GM19193 (cell line): Measurements from ENCODE around the gene AIFM2.

ENCODE experiments used
- POLR2A ChIP-seq: IDR thresholded peaks from 4 replicates; pipeline ENCODE4 v1.6.1; 2011; ENCODE audit not compliant: insufficient read depth, insufficient read length; ENCODE audit errors: extremely low read depth

Gene AIFM2

GRCh38 chr10:70158113-70158512 lies 25.5 kb upstream of the AIFM2 start:
- no peak for TF ChIP-seq POLR2A

GRCh38 chr10:70155255-70155838 lies 22.7 kb upstream of the AIFM2 start:
- no peak for TF ChIP-seq POLR2A

- TF ChIP-seq POLR2A: no peak
Measured at GRCh38 chr10:70148516-70148915, 15.9 kb upstream of the AIFM2 start.

- TF ChIP-seq POLR2A: no peak
Measured at GRCh38 chr10:70147259-70147625, 14.6 kb upstream of the AIFM2 start.

- peak; percentile 86 for TF ChIP-seq POLR2A
Measured at GRCh38 chr10:70146489-70147258, 14.0 kb upstream of the AIFM2 start, which contains the start of gene TYSND1. TSS of gene TYSND1 (minus strand) at chr10:70146700. CDS start at chr10:70146586, 114 bp downstream.

- no peak for TF ChIP-seq POLR2A
Measured at GRCh38 chr10:70145666-70146488, 13.3 kb upstream of the AIFM2 start.

- no peak for TF ChIP-seq POLR2A
Measured at GRCh38 chr10:70145166-70145665, 12.6 kb upstream of the AIFM2 start.

- no peak for TF ChIP-seq POLR2A
Measured at GRCh38 chr10:70144372-70145110, 11.9 kb upstream of the AIFM2 start.

- no peak for TF ChIP-seq POLR2A
Measured at GRCh38 chr10:70142555-70142954, 9.9 kb upstream of the AIFM2 start.

GRCh38 chr10:70140297-70140696 lies 7.7 kb upstream of the AIFM2 start:
- no peak for TF ChIP-seq POLR2A

- no peak for TF ChIP-seq POLR2A
Measured at GRCh38 chr10:70139997-70140250, 7.3 kb upstream of the AIFM2 start.

GRCh38 chr10:70139151-70139996 lies 6.7 kb upstream of the AIFM2 start:
- no peak for TF ChIP-seq POLR2A

- TF ChIP-seq POLR2A: no peak
Measured at GRCh38 chr10:70137927-70138883, 5.6 kb upstream of the AIFM2 start.
